ENCODE data around the gene NUP153. TPM values are rescaled to one million over a fixed set of nuclear protein-coding genes. Genes with fewer than 3 reads are reported as not detected.
"Not testable (repeated sequence)": the region's sequence is repeated elsewhere in the genome, so short reads cannot be mapped to it uniquely, and the experiment has no call there.

The NUP153 gene
- total RNA-seq, 4 donors from 2014 or later: 38.0 to 58.6 (median 44.9) TPM

DNA sequence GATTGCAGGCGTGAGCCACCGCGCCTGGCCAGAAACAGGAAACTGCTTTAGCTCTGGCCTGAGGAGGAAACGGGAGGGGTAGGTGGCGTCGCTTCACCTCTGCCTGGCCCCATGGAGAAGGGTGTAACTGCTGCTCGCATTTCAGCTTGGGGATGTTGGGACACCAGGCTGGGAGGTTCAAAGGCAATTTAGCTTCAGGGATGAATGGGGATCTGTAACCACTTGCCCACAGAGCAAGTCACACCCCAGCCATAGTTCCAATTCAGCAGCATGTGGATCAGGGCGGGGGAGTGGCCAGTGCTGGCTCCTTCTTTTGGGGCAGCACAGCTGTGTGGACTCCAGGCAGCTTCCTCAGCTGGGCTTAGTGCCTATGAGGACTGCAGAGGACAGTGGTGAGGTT is 34.8 kb upstream of the NUP153 start:
- no peaks in the 10 kb centered on the region for H3K9me3 ChIP-seq
- WGBS, 2 donors: 55 to 88% methylated on average over 5 to 7 of the region's 8 CpGs
- H3K36me3 ChIP-seq: no peaks in the 10 kb centered on the region
- intact Hi-C loops (cut with DNase I): no loop called here
- H3K4me3 ChIP-seq (replicated peaks in 1 of 3): no peak overlapping the region
- no peak for TF ChIP-seq POLR2A (IDR thresholded peaks at IDR 0.05)
- TF ChIP-seq, protein P1, sequence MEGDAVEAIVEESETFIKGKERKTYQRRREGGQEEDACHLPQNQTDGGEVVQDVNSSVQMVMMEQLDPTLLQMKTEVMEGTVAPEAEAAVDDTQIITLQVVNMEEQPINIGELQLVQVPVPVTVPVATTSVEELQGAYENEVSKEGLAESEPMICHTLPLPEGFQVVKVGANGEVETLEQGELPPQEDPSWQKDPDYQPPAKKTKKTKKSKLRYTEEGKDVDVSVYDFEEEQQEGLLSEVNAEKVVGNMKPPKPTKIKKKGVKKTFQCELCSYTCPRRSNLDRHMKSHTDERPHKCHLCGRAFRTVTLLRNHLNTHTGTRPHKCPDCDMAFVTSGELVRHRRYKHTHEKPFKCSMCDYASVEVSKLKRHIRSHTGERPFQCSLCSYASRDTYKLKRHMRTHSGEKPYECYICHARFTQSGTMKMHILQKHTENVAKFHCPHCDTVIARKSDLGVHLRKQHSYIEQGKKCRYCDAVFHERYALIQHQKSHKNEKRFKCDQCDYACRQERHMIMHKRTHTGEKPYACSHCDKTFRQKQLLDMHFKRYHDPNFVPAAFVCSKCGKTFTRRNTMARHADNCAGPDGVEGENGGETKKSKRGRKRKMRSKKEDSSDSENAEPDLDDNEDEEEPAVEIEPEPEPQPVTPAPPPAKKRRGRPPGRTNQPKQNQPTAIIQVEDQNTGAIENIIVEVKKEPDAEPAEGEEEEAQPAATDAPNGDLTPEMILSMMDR (IDR thresholded peaks at IDR 0.05): no peak
- no peak for DNase-seq
- no peaks in the 10 kb centered on the region for H3K27me3 ChIP-seq
- no peak overlapping the region for H3K27ac ChIP-seq
- H3K4me1 ChIP-seq: no peaks in the 10 kb centered on the region

DNA sequence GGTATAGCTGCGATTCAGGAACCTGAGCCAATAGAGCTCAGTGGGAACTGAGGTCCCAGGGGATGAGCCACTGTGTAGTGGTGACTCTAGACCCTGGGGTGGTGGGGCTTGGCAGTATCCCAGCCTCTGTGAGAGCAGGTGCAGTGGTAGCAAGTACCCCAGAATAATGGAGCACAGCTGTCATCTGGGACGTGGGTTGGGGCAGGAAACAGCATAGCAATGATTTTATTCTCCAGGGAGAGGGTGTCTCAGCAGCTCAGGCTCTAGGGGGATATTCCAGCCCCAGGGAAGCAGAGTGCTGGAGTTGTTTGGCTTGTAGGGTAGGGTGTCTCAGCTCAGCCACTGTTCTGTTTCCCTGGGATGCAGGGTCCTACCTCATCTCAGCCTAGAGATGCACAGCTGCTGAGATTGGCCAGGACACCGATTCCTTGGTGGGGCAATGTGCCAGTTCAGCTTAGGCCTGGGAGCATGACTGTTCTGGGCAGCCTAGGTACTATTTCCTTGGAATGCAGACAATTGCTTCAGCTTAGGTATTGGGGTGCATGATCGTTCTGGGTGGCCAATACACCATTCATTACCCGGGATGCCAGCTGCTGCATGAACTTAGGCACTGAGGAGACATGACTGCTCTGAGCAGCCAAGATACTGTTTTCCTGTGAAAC is 34.0 kb upstream of the NUP153 start:
- H3K36me3 ChIP-seq: no peaks in the 10 kb centered on the region
- TF ChIP-seq, protein P1 (IDR thresholded peaks at IDR 0.05): no peak
- no peak for TF ChIP-seq POLR2A (IDR thresholded peaks at IDR 0.05)
- intact Hi-C loops (cut with DNase I): no loop called here

GRCh38 chr6:17737704-17738252 is 31.1 kb upstream of the NUP153 start:
- H3K4me1 ChIP-seq: no peaks in the 10 kb centered on the region
- TF ChIP-seq, protein P1 (IDR thresholded peaks at IDR 0.05): no peak
- no peak for TF ChIP-seq POLR2A (IDR thresholded peaks at IDR 0.05)
- intact Hi-C loops (cut with DNase I): no loop called here
- H3K27me3 ChIP-seq: no peaks in the 10 kb centered on the region
- 93 to 100% methylated on average over 1 of the region's 1 CpG for WGBS, 2 donors
- H3K4me3 ChIP-seq (replicated peaks in 1 of 3): no peak overlapping the region
- H3K9me3 ChIP-seq: no peaks in the 10 kb centered on the region
- no peak for DNase-seq
- H3K36me3 ChIP-seq: no peaks in the 10 kb centered on the region
- H3K27ac ChIP-seq: no peak overlapping the region

More for the DNA sequence above, 34.0 kb upstream of the NUP153 start:
- Histone ChIP-seq H3K4me3 (replicated peaks in 1 of 3) (no peak overlapping the region), H3K27me3 (no peaks in the 10 kb centered on the region), H3K4me1 (no peaks in the 10 kb centered on the region), H3K27ac (no peak overlapping the region), H3K9me3 (no peaks in the 10 kb centered on the region)
- no peak for DNase-seq
- WGBS, 2 donors: 62 to 78% methylated on average over 5 of the region's 5 CpGs

- H3K9me3 ChIP-seq; H3K36me3 ChIP-seq; H3K27ac ChIP-seq; intact Hi-C loops (cut with DNase I); H3K4me3 ChIP-seq (replicated peaks in 1 of 3); DNase-seq; H3K4me1 ChIP-seq; H3K27me3 ChIP-seq: not testable (repeated sequence)
- 86 to 100% methylated on average over 1 of the region's 27 CpGs for WGBS, 2 donors
Measured at GRCh38 chr6:17735311-17735710, 28.6 kb upstream of the NUP153 start.

DNA sequence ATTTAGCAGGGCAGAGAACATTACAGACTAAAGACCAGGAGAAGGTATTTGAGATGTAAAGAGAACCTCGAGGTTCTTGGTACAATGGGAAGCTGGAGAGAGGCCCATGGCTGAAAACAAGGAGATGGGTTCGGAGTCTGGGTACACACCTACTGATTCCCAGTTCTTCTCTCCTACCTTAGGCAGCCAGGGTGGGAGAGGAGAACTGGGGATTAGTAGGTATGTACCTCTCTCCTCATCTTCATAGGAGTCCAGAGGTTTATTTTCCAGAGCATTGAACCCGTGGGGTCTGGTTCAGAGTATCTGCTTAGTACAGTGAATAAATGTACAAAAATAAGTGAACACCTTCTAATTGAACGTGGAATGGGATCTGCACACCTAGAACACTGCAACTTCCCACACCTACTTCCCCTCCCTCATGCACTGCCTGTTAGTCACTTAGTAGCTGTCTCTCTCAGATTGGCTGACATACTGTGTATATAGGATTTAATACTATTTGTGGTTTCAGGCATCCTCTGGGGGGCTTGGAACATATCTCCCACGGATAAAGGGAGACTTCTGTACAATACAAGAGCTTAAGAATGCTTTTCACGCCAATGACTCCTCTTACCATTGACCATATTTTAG is 23.5 kb upstream of the NUP153 start:
- Histone ChIP-seq H3K27ac (no peak overlapping the region), H3K36me3 (no peaks in the 10 kb centered on the region), H3K27me3 (no peaks in the 10 kb centered on the region), H3K9me3 (no peaks in the 10 kb centered on the region), H3K4me3 (replicated peaks in 1 of 3) (no peak overlapping the region), H3K4me1 (no peaks in the 10 kb centered on the region)
- TF ChIP-seq, protein P1 (IDR thresholded peaks at IDR 0.05): no peak
- no peak for TF ChIP-seq POLR2A (IDR thresholded peaks at IDR 0.05)
- no peak for DNase-seq
- intact Hi-C loops (cut with DNase I): no loop called here
- 77 to 80% methylated on average over 6 of the region's 6 CpGs for WGBS, 2 donors

Measured in thyroid gland (tissue), 4 donors.